ENCODE measurements around the gene C19orf81.
A peak's percentile ranks its signal among the peaks of the same experiment; 100 is the strongest.

The C19orf81 gene

GRCh38 chr19:50654882-50655281 lies 5.6 kb downstream of the C19orf81 start:
- no peak for DNase-seq
- in situ Hi-C loops (cut with MboI; ENCODE audit: low pct_unique_long_range_greater_than_20kb, low sequenced_read_pairs) = no loop called here

GRCh38 chr19:50657222-50657669 lies 8.0 kb downstream of the C19orf81 start:
- DNase-seq = no peak
- in situ Hi-C loops (cut with MboI; ENCODE audit: low pct_unique_long_range_greater_than_20kb, low sequenced_read_pairs) = no loop called here

- peak; percentile 83 for DNase-seq
- in situ Hi-C loops (cut with MboI; ENCODE audit: low pct_unique_long_range_greater_than_20kb, low sequenced_read_pairs) = no loop called here
Observed at GRCh38 chr19:50657712-50658440, 8.6 kb downstream of the C19orf81 start.

- in situ Hi-C loops (cut with MboI; ENCODE audit: low pct_unique_long_range_greater_than_20kb, low sequenced_read_pairs) = no loop called here
- DNase-seq = no peak
Observed at GRCh38 chr19:50658441-50659317, 9.4 kb downstream of the C19orf81 start.

- in situ Hi-C loops (cut with MboI; ENCODE audit: low pct_unique_long_range_greater_than_20kb, low sequenced_read_pairs) = no loop called here
- no peak for DNase-seq
Observed at GRCh38 chr19:50659318-50660087, 10.3 kb downstream of the C19orf81 start.

GRCh38 chr19:50660088-50660366 lies 10.8 kb downstream of the C19orf81 start:
- DNase-seq = no peak
- in situ Hi-C loops (cut with MboI; ENCODE audit: low pct_unique_long_range_greater_than_20kb, low sequenced_read_pairs) = no loop called here

- in situ Hi-C loops (cut with MboI; ENCODE audit: low pct_unique_long_range_greater_than_20kb, low sequenced_read_pairs) = no loop called here
- DNase-seq = no peak
Observed at GRCh38 chr19:50661023-50661422, 11.8 kb downstream of the C19orf81 start.

- no peak for DNase-seq
- in situ Hi-C loops (cut with MboI; ENCODE audit: low pct_unique_long_range_greater_than_20kb, low sequenced_read_pairs) = no loop called here
Observed at GRCh38 chr19:50661766-50662650, 12.8 kb downstream of the C19orf81 start.

GRCh38 chr19:50662651-50663481 lies 13.6 kb downstream of the C19orf81 start:
- in situ Hi-C loops (cut with MboI; ENCODE audit: low pct_unique_long_range_greater_than_20kb, low sequenced_read_pairs) = no loop called here
- no peak for DNase-seq

- no peak for DNase-seq
- in situ Hi-C loops (cut with MboI; ENCODE audit: low pct_unique_long_range_greater_than_20kb, low sequenced_read_pairs) = no loop called here
Observed at GRCh38 chr19:50663482-50663790, 14.2 kb downstream of the C19orf81 start.

- no peak for DNase-seq
- in situ Hi-C loops (cut with MboI; ENCODE audit: low pct_unique_long_range_greater_than_20kb, low sequenced_read_pairs) = no loop called here
Observed at GRCh38 chr19:50664204-50664603, 15.0 kb downstream of the C19orf81 start.

- DNase-seq = no peak
- in situ Hi-C loops (cut with MboI; ENCODE audit: low pct_unique_long_range_greater_than_20kb, low sequenced_read_pairs) = no loop called here
Observed at GRCh38 chr19:50666346-50667176, 17.3 kb downstream of the C19orf81 start.

- no peak for DNase-seq
- in situ Hi-C loops (cut with MboI; ENCODE audit: low pct_unique_long_range_greater_than_20kb, low sequenced_read_pairs) = no loop called here
Observed at GRCh38 chr19:50667177-50667758, 18.0 kb downstream of the C19orf81 start.

GRCh38 chr19:50667759-50668231 lies 18.6 kb downstream of the C19orf81 start:
- DNase-seq = no peak
- in situ Hi-C loops (cut with MboI; ENCODE audit: low pct_unique_long_range_greater_than_20kb, low sequenced_read_pairs) = no loop called here

GRCh38 chr19:50668416-50668815 lies 19.2 kb downstream of the C19orf81 start:
- in situ Hi-C loops (cut with MboI; ENCODE audit: low pct_unique_long_range_greater_than_20kb, low sequenced_read_pairs) = no loop called here
- DNase-seq = no peak

GRCh38 chr19:50668879-50669278 lies 19.6 kb downstream of the C19orf81 start:
- DNase-seq = no peak
- in situ Hi-C loops (cut with MboI; ENCODE audit: low pct_unique_long_range_greater_than_20kb, low sequenced_read_pairs) = no loop called here
